HG02973 (cell line): ENCODE results near the gene IGF2BP1.
"Not testable (repeated sequence)": the region's sequence is repeated elsewhere in the genome, so short reads cannot be mapped to it uniquely, and the experiment has no call there.

ENCODE experiments used
- ATAC-seq: cut with Tn5 transposase; IDR thresholded peaks from one replicate; pipeline ENCODE4 v1.9.1; 2021; ENCODE audit warnings: moderate library complexity; ENCODE audit not compliant: unreplicated experiment

Gene IGF2BP1

GRCh38 chr17:48995304-48995973 lies 1.7 kb upstream of the IGF2BP1 start:
- ATAC-seq: no peak

- ATAC-seq: no peak
These were observed 1.0 kb upstream of the IGF2BP1 start for GRCh38 chr17:48995974-48996721.

GRCh38 chr17:48996722-48997102 lies 473 bp upstream of the IGF2BP1 start:
- ATAC-seq: no peak

GRCh38 chr17:48997827-48998586 lies 822 bp downstream of the IGF2BP1 start:
- ATAC-seq: no peak

- no peak for ATAC-seq
These were observed 1.6 kb downstream of the IGF2BP1 start for GRCh38 chr17:48998587-48999440.

GRCh38 chr17:49000943-49001342 lies 3.8 kb downstream of the IGF2BP1 start:
- no peak for ATAC-seq

- no peak for ATAC-seq
These were observed 4.5 kb downstream of the IGF2BP1 start for GRCh38 chr17:49001671-49002070.

GRCh38 chr17:49002331-49002730 lies 5.1 kb downstream of the IGF2BP1 start:
- no peak for ATAC-seq

GRCh38 chr17:49002766-49003165 lies 5.6 kb downstream of the IGF2BP1 start:
- ATAC-seq: no peak

GRCh38 chr17:49003557-49004511 lies 6.6 kb downstream of the IGF2BP1 start:
- no peak for ATAC-seq

- no peak for ATAC-seq
These were observed 8.0 kb downstream of the IGF2BP1 start for GRCh38 chr17:49005140-49005539.

- ATAC-seq: not testable (repeated sequence)
These were observed 11.7 kb downstream of the IGF2BP1 start for GRCh38 chr17:49008908-49009307.

GRCh38 chr17:49012769-49013255 lies 15.6 kb downstream of the IGF2BP1 start:
- no peak for ATAC-seq

GRCh38 chr17:49013311-49014213 lies 16.4 kb downstream of the IGF2BP1 start:
- ATAC-seq: no peak

- ATAC-seq: no peak
These were observed 18.2 kb downstream of the IGF2BP1 start for GRCh38 chr17:49015179-49015923.

GRCh38 chr17:49015924-49016774 lies 19.0 kb downstream of the IGF2BP1 start:
- ATAC-seq: no peak
